Transverse colon (tissue), 4 donors: ENCODE measurements around the gene CD276. TPM values are rescaled to one million over a fixed set of nuclear protein-coding genes. Genes with fewer than 3 reads are reported as not detected.

Source experiments
- DNase-seq: peaks from one replicate; pipeline ENCODE4 v3.0.0-alpha.2; 2019
- H3K27ac ChIP-seq, 4 donors: fragments of 200-600 bp; sonication (generic); 2 replicates each; pipeline ENCODE4 v1.5.1; 2016 to 2018; ENCODE audit warnings: inconsistent platforms in 4 of 4
- H3K27me3 ChIP-seq: fragments of 200-600 bp; sonication (generic); 2 replicates; pipeline ENCODE4 v1.5.1; 2017; ENCODE audit warnings: inconsistent platforms
- H3K36me3 ChIP-seq, 4 donors: fragments of 200-600 bp; sonication (generic); 2 replicates each; pipeline ENCODE4 v1.5.1; 2017 to 2019; ENCODE audit warnings: inconsistent platforms in 4 of 4
- H3K4me1 ChIP-seq, 4 donors: fragments of 200-600 bp; sonication (generic); 2 replicates each; pipeline ENCODE4 v1.5.1; 2017 to 2020; ENCODE audit warnings: inconsistent platforms in 4 of 4
- H3K4me3 ChIP-seq, 4 donors: fragments of 200-600 bp; sonication (generic); 1 replicate in 1 of 4; 2 replicates in 3 of 4; pipeline versions ENCODE4 v1.5.1 to v1.6.1; 2017 to 2019; ENCODE audit warnings: inconsistent platforms in 4 of 4
- H3K9me3 ChIP-seq, 2 donors: fragments of 200-600 bp; sonication (generic); 2 replicates each; pipeline ENCODE4 v1.5.1; 2017 to 2019; ENCODE audit warnings: inconsistent platforms in 2 of 2
- EP300 ChIP-seq: sonication (generic); formaldehyde crosslinking; IDR thresholded peaks from one replicate; pipeline ENCODE4 v1.6.1; 2017; ENCODE audit warnings: antibody characterized with exemption, low read depth
- POLR2A ChIP-seq: fragments of 450-650 bp; IDR thresholded peaks from one replicate; pipeline ENCODE4 v1.6.1; 2016; ENCODE audit warnings: antibody characterized with exemption, mild to moderate bottlenecking, moderate library complexity
- POLR2AphosphoS5 ChIP-seq, 3 donors: sonication (generic); formaldehyde crosslinking; IDR thresholded peaks; one replicate each; pipeline ENCODE4 v1.6.1; 2016; ENCODE audit warnings: antibody characterized with exemption in 3 of 3
- WGBS, 2 donors: methylation state at CpG; one replicate each; pipeline ENCODE4 v1.1.5; 2018; ENCODE audit warnings: low coverage in 1 of 2; 5-methylcytosine and 5-hydroxymethylcytosine counted together
- in situ Hi-C, 4 donors: fragments of 200-750 bp; cut with MboI; loops; one replicate each; pipeline versions ENCODE4 v1.15.0 to v1.15.1; 2017; ENCODE audit warnings: low sequenced_read_pairs in 3 of 4, low pct_ligation_motif_present in 1 of 4, low pct_unique_long_range_greater_than_20kb in 1 of 4
- intact Hi-C: fragments of 100-400 bp; cut with DNase I; formaldehyde crosslinking; loops from one replicate; pipeline ENCODE4 v1.15.1; 2023; ENCODE audit warnings: low total_unique reads
- total RNA-seq, 4 donors: library from RNA; depleted of rRNA; stranded (reverse); fragments of >200 nt; gene quantifications; one replicate each; pipeline ENCODE4 v1.1.0, GENCODE V29; 2016
- TF ChIP-seq, protein P1 (sequence below), 5 experiments: fragments of 200-600 bp in 3 of 5; fragments of 450-650 bp in 2 of 5; sonication (generic) in 3 of 5; IDR thresholded peaks; 1 replicate in 2 of 5; 2 replicates in 3 of 5; pipeline ENCODE4 v1.5.1; 2016 to 2017; ENCODE audit warnings: antibody characterized with exemption in 5 of 5, inconsistent platforms in 3 of 5, mild to moderate bottlenecking in 2 of 5, moderate library complexity in 1 of 5

CD276 gene
- total RNA-seq, 4 donors from 2014 or later = 26.8 to 110 (median 45.7) TPM

GRCh38 chr15:73757571-73757970 is 73.4 kb downstream of the CD276 start:
- peaks cover 59% of the 10 kb centered on the region for H3K27me3 ChIP-seq
- H3K9me3 ChIP-seq = no peaks in the 10 kb centered on the region
- no peaks in the 10 kb centered on the region for H3K36me3 ChIP-seq
- peaks cover 0 to 3% (median under 1%) of the 10 kb centered on the region in 4 donors for H3K4me1 ChIP-seq
- intact Hi-C loops (loop anchor here (5.0 kb wide), 1 partner anchor 1275 kb away; no protein-coding TSS in a partner anchor), in situ Hi-C loops (no loop called here)
- TF ChIP-seq, protein P1, sequence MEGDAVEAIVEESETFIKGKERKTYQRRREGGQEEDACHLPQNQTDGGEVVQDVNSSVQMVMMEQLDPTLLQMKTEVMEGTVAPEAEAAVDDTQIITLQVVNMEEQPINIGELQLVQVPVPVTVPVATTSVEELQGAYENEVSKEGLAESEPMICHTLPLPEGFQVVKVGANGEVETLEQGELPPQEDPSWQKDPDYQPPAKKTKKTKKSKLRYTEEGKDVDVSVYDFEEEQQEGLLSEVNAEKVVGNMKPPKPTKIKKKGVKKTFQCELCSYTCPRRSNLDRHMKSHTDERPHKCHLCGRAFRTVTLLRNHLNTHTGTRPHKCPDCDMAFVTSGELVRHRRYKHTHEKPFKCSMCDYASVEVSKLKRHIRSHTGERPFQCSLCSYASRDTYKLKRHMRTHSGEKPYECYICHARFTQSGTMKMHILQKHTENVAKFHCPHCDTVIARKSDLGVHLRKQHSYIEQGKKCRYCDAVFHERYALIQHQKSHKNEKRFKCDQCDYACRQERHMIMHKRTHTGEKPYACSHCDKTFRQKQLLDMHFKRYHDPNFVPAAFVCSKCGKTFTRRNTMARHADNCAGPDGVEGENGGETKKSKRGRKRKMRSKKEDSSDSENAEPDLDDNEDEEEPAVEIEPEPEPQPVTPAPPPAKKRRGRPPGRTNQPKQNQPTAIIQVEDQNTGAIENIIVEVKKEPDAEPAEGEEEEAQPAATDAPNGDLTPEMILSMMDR (IDR thresholded peaks at IDR 0.05) = no peak
- no peak for TF ChIP-seq EP300
- no peak for TF ChIP-seq POLR2A
- no peak for TF ChIP-seq POLR2AphosphoS5 (IDR thresholded peaks at IDR 0.05)
- no peak overlapping the region for H3K4me3 ChIP-seq
- DNase-seq = no peak
- no peak overlapping the region for H3K27ac ChIP-seq

DNA sequence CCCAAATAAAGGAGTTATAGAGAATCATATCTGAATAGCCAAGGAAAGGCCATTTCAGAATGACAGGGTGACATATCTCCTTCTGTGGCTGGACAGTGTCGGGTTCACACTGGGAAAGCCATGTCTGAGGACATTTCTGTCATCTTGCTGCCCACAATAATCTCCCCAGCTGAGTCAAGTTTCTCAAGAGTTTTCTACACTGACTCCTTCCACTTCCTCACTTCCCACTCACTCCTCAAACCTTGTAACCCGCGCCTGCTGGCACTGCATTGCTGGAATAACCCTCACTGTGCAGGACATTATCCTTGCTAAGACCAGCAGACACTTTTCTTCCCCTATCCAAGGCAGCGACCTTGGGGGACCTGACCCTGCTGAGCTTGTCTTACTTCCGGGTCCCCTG is 74.3 kb downstream of the CD276 start:
- Histone ChIP-seq H3K27me3 (peaks cover 52% of the 10 kb centered on the region), H3K4me3 (no peak overlapping the region), H3K36me3 (no peaks in the 10 kb centered on the region), H3K9me3 (no peaks in the 10 kb centered on the region), H3K27ac (no peak overlapping the region), H3K4me1 (peaks cover 0 to under 1% (median 0%) of the 10 kb centered on the region in 4 donors)
- in situ Hi-C loops = no loop called here
- WGBS, 2 donors = 38 to 64% methylated on average over 3 to 5 of the region's 5 CpGs
- intact Hi-C loops = loop anchor here (5.0 kb wide), 1 partner anchor 1276 kb away; no protein-coding TSS in a partner anchor
- TF ChIP-seq EP300 = no peak
- TF ChIP-seq POLR2AphosphoS5 (IDR thresholded peaks at IDR 0.05) = no peak
- TF ChIP-seq POLR2A = no peak
- TF ChIP-seq, protein P1 (IDR thresholded peaks at IDR 0.05) = no peak
- no peak for DNase-seq

GRCh38 chr15:73760330-73761329 is 76.4 kb downstream of the CD276 start:
- DNase-seq = no peak
- Histone ChIP-seq H3K4me3 (no peak overlapping the region), H3K36me3 (no peaks in the 10 kb centered on the region), H3K9me3 (no peaks in the 10 kb centered on the region), H3K27me3 (peaks cover 41% of the 10 kb centered on the region), H3K27ac (no peak overlapping the region), H3K4me1 (no peaks in the 10 kb centered on the region)
- intact Hi-C loops = no loop called here
- in situ Hi-C loops = no loop called here
- no peak for TF ChIP-seq EP300
- 42 to 55% methylated on average over 10 to 11 of the region's 11 CpGs for WGBS, 2 donors

- intact Hi-C loops (no loop called here), in situ Hi-C loops (no loop called here)
- Histone ChIP-seq H3K4me1 (no peaks in the 10 kb centered on the region), H3K4me3 (no peak overlapping the region), H3K9me3 (no peaks in the 10 kb centered on the region), H3K36me3 (no peaks in the 10 kb centered on the region), H3K27ac (no peak overlapping the region), H3K27me3 (peaks cover 27% of the 10 kb centered on the region)
- TF ChIP-seq, protein P1 (IDR thresholded peaks at IDR 0.05) = no peak
- TF ChIP-seq POLR2AphosphoS5 (IDR thresholded peaks at IDR 0.05) (no peak), POLR2A (no peak), EP300 (no peak)
- WGBS, 2 donors = 44% methylated on average over 3 of the region's 3 CpGs; no CpG with 5 or more reads in 1 of the 2 donors
- no peak for DNase-seq
Measured at GRCh38 chr15:73763931-73764330, 79.7 kb downstream of the CD276 start.

Other genes starting within 250 kb of the CD276 start
- not detected for gene REC114, start 241.2 kb upstream of the CD276 start, total RNA-seq
- 100 to 1,000 TPM in 3 of 4 donors, 10 to 100 TPM in 1; 77.8 to 187 (median 135) TPM for gene NPTN, start 51.0 kb upstream of the CD276 start, total RNA-seq
- 1 to 10 TPM; 1.5 to 4.5 (median 2.3) TPM for gene INSYN1, start 69.0 kb downstream of the CD276 start, total RNA-seq
- gene TBC1D21, start 189.2 kb downstream of the CD276 start, total RNA-seq = not detected
- gene LOXL1, start 242.1 kb downstream of the CD276 start, total RNA-seq = 1 to 10 TPM in 3 of 4 donors, not detected in 1; 1.8 to 6.8 (median 1.9) TPM